ENCODE measurements around the gene MRPS10.

DNA sequence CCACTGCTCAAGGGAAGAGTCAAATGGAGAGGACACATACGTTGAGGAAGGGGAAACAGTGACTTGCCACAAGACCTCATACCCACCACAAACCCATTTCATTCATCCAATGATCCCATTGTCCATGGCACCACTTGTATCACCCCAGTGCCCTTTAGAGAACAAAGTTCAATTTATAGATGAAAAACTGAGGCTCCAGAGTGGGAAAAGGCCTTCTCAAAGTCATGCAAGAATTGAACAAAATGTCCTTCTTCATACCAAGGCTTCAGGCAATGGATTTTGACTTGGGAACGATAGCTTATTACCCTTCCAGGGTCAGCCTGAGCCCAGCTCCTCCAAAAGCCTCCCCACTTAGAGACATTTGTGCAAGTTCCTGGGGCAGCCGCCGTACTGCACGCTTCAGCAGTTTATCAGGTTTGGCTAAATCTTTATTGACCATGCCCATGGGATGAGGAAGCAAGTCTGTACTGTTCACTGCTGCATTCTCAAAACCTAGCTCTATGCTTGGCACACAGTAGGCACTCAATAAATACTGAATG lies 47.3 kb upstream of the MRPS10 start:
- TF ChIP-seq, protein P1, sequence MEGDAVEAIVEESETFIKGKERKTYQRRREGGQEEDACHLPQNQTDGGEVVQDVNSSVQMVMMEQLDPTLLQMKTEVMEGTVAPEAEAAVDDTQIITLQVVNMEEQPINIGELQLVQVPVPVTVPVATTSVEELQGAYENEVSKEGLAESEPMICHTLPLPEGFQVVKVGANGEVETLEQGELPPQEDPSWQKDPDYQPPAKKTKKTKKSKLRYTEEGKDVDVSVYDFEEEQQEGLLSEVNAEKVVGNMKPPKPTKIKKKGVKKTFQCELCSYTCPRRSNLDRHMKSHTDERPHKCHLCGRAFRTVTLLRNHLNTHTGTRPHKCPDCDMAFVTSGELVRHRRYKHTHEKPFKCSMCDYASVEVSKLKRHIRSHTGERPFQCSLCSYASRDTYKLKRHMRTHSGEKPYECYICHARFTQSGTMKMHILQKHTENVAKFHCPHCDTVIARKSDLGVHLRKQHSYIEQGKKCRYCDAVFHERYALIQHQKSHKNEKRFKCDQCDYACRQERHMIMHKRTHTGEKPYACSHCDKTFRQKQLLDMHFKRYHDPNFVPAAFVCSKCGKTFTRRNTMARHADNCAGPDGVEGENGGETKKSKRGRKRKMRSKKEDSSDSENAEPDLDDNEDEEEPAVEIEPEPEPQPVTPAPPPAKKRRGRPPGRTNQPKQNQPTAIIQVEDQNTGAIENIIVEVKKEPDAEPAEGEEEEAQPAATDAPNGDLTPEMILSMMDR (IDR thresholded peaks at IDR 0.05; ENCODE audit: extremely low read depth in 1 of 2, insufficient read depth in 1 of 2, low read depth in 1 of 2, low read length in 2 of 2) = no peak
- TF ChIP-seq POLR2AphosphoS5 (IDR thresholded peaks at IDR 0.05; ENCODE audit: insufficient read depth, low read depth, low read length) = no peak
- no peak for TF ChIP-seq EZH2 (IDR thresholded peaks at IDR 0.05; ENCODE audit: borderline replicate concordance, low read depth, low read length, severe bottlenecking)
- no peak for TF ChIP-seq FOS (IDR thresholded peaks at IDR 0.05; ENCODE audit: borderline replicate concordance, insufficient read depth, low read length)
- TF ChIP-seq, protein P2, sequence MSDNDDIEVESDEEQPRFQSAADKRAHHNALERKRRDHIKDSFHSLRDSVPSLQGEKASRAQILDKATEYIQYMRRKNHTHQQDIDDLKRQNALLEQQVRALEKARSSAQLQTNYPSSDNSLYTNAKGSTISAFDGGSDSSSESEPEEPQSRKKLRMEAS (IDR thresholded peaks at IDR 0.05; ENCODE audit: insufficient read depth, insufficient read length) = no peak
- no peak for TF ChIP-seq POLR2A (IDR thresholded peaks at IDR 0.05; ENCODE audit: low read depth, low read length)
